OCI-LY3 (cell line): Measurements from ENCODE around the gene TSPEAR.

Source experiments
- EZH2phosphoT487 ChIP-seq: fragments of 200-600 bp; shearing (Covaris generic); IDR thresholded peaks from 2 replicates; pipeline ENCODE4 v1.6.1; 2018; ENCODE audit warnings: antibody characterized with exemption, mixed run types, low read depth
- TF ChIP-seq, protein P1 (sequence below): fragments of 200-600, 300-600 bp; sonication (generic); IDR thresholded peaks from 2 replicates; pipeline ENCODE4 v1.5.1; 2014; ENCODE audit warnings: antibody characterized with exemption, low read length, low read depth

DNA sequence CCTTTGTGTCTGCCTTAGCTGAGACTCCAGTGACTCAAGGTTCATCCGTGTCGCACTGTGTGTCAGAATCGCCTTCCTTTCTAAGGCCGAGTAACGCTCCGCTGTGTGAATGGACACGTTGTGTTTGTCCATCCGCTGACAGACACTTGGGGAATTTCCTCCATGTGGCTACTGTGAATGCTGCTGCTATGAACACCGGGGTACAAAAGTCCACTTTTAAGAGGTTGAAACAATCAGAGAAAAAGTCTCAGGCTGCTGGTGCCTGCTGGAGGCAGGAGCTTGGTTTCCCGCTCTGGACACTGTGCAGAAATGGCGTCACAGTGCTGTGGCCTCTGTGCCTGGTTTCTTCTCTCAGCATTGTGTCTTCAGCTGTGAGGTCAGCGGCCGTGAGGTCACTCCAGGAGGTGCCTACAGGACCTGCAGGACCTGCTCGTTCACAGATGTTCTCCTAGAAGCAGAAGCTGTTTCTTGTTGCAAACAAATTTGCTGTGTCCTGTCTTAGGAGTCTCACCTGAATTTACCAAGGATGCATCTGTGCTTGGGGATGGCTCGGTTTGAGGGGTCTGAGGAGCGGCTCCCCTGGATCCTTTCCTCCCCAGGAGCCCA, 205.6 kb downstream of the TSPEAR start:
- TF ChIP-seq, protein P1, sequence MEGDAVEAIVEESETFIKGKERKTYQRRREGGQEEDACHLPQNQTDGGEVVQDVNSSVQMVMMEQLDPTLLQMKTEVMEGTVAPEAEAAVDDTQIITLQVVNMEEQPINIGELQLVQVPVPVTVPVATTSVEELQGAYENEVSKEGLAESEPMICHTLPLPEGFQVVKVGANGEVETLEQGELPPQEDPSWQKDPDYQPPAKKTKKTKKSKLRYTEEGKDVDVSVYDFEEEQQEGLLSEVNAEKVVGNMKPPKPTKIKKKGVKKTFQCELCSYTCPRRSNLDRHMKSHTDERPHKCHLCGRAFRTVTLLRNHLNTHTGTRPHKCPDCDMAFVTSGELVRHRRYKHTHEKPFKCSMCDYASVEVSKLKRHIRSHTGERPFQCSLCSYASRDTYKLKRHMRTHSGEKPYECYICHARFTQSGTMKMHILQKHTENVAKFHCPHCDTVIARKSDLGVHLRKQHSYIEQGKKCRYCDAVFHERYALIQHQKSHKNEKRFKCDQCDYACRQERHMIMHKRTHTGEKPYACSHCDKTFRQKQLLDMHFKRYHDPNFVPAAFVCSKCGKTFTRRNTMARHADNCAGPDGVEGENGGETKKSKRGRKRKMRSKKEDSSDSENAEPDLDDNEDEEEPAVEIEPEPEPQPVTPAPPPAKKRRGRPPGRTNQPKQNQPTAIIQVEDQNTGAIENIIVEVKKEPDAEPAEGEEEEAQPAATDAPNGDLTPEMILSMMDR = no peak
- TF ChIP-seq EZH2phosphoT487 = no peak
